ENCODE results near the gene VPS11. TPM values are rescaled to one million over a fixed set of nuclear protein-coding genes. Genes with fewer than 3 reads are reported as not detected.

VPS11 gene
- total and polyA plus RNA-seq, 10 of the 15 experiments (the other 5 are each of a cell fraction or from before 2014, with no cell fraction given), result 15.8 to 26.4 (median 24.5) TPM

- ChIA-PET CTCF (interaction anchor here (0.7 kb wide), 1 partner anchor 81 kb away, joined by 3 read pairs; no protein-coding TSS in a partner anchor), SMC1A (ENCODE audit: uncharacterized antibody, unreplicated experiment) (no interaction called here), RAD21 (ENCODE audit: unreplicated experiment) (no interaction called here), POLR2A (interaction anchor here (0.5 to 0.6 kb wide), 3 partner anchors 66 to 545 kb away, joined by 3 to 4 read pairs (median 3); no protein-coding TSS in a partner anchor)
- FAIRE-seq (no peak), ATAC-seq (no peak), DNase-seq (ENCODE audit: low read depth, low spot score) (no peak)
- H2AFZ ChIP-seq (ENCODE audit: control insufficient read depth, low read depth, low read length), result no peak overlapping the region
- intact Hi-C loops (cut with micrococcal nuclease; ENCODE audit: unreplicated experiment) (no loop called here), in situ Hi-C loops (cut with MboI) (no loop called here)
- no peak overlapping the region for H3K4me3 ChIP-seq
- H3K4me1 ChIP-seq (ENCODE audit: control insufficient read depth, insufficient read depth, low read length), result no peaks in the 10 kb centered on the region
- H3K9me3 ChIP-seq (replicated peaks; ENCODE audit: control insufficient read depth, insufficient read depth, low read length), result no peaks in the 10 kb centered on the region
- TF ChIP-seq, protein P1, sequence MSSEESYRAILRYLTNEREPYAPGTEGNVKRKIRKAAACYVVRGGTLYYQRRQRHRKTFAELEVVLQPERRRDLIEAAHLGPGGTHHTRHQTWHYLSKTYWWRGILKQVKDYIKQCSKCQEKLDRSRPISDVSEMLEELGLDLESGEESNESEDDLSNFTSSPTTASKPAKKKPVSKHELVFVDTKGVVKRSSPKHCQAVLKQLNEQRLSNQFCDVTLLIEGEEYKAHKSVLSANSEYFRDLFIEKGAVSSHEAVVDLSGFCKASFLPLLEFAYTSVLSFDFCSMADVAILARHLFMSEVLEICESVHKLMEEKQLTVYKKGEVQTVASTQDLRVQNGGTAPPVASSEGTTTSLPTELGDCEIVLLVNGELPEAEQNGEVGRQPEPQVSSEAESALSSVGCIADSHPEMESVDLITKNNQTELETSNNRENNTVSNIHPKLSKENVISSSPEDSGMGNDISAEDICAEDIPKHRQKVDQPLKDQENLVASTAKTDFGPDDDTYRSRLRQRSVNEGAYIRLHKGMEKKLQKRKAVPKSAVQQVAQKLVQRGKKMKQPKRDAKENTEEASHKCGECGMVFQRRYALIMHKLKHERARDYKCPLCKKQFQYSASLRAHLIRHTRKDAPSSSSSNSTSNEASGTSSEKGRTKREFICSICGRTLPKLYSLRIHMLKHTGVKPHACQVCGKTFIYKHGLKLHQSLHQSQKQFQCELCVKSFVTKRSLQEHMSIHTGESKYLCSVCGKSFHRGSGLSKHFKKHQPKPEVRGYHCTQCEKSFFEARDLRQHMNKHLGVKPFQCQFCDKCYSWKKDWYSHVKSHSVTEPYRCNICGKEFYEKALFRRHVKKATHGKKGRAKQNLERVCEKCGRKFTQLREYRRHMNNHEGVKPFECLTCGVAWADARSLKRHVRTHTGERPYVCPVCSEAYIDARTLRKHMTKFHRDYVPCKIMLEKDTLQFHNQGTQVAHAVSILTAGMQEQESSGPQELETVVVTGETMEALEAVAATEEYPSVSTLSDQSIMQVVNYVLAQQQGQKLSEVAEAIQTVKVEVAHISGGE (CRISPR knock-in tag; IDR thresholded peaks at IDR 0.05), result no peak
- TF ChIP-seq SREBF2 (IDR thresholded peaks at IDR 0.05; ENCODE audit: low read length) (no peak), PKNOX1 (IDR thresholded peaks at IDR 0.05) (no peak), GATAD2B (conservative IDR thresholded peaks at IDR 0.05; ENCODE audit: low read depth) (no peak), TAF1 (IDR thresholded peaks at IDR 0.05; ENCODE audit: borderline replicate concordance, low read depth, low read length) (no peak), ATF7 (IDR thresholded peaks at IDR 0.05; ENCODE audit: low read depth) (no peak)
- TF ChIP-seq, protein P2, sequence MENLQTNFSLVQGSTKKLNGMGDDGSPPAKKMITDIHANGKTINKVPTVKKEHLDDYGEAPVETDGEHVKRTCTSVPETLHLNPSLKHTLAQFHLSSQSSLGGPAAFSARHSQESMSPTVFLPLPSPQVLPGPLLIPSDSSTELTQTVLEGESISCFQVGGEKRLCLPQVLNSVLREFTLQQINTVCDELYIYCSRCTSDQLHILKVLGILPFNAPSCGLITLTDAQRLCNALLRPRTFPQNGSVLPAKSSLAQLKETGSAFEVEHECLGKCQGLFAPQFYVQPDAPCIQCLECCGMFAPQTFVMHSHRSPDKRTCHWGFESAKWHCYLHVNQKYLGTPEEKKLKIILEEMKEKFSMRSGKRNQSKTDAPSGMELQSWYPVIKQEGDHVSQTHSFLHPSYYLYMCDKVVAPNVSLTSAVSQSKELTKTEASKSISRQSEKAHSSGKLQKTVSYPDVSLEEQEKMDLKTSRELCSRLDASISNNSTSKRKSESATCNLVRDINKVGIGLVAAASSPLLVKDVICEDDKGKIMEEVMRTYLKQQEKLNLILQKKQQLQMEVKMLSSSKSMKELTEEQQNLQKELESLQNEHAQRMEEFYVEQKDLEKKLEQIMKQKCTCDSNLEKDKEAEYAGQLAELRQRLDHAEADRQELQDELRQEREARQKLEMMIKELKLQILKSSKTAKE (IDR thresholded peaks at IDR 0.05; ENCODE audit: low read depth, poor library complexity, severe bottlenecking), result no peak
- TF ChIP-seq, protein P3, sequence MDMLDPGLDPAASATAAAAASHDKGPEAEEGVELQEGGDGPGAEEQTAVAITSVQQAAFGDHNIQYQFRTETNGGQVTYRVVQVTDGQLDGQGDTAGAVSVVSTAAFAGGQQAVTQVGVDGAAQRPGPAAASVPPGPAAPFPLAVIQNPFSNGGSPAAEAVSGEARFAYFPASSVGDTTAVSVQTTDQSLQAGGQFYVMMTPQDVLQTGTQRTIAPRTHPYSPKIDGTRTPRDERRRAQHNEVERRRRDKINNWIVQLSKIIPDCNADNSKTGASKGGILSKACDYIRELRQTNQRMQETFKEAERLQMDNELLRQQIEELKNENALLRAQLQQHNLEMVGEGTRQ (IDR thresholded peaks at IDR 0.05; ENCODE audit: borderline replicate concordance, low read depth, low read length), result no peak
- H3K79me2 ChIP-seq (ENCODE audit: control insufficient read depth, insufficient read depth, low read length), result no peaks in the 10 kb centered on the region; the same call in 1 of the 2 replicates
- no peaks in the 10 kb centered on the region for H3K27me3 ChIP-seq (replicated peaks in 1 of 2; ENCODE audit: control insufficient read depth in 2 of 2, insufficient read depth in 2 of 2, low read length in 1 of 2)
- peaks cover 19 to 22% of the 10 kb centered on the region in 2 experiments for H3K36me3 ChIP-seq (ENCODE audit: control insufficient read depth in 2 of 2, insufficient read depth in 2 of 2, low read length in 1 of 2)
- H3K27ac ChIP-seq (ENCODE audit: control insufficient read depth, insufficient read depth), result no peak overlapping the region
- BruUV-seq (replicated peaks), result no TSS peak
- no peak overlapping the region for H3K9ac ChIP-seq (ENCODE audit: control insufficient read depth, insufficient read depth, low read length)
- 97% methylated on average over 5 of the region's 5 CpGs for WGBS (ENCODE audit: insufficient coverage, insufficient replicate concordance, low lambda C conversion rate, missing lambda C conversion rate)
- H3K4me2 ChIP-seq (ENCODE audit: control insufficient read depth, insufficient read depth), result no peak overlapping the region
- H4K20me1 ChIP-seq (ENCODE audit: control insufficient read depth, insufficient read depth), result no peaks in the 10 kb centered on the region
These were observed 46.7 kb downstream of the VPS11 start for GRCh38 chr11:119114351-119114750.

Data from GM12878 (cell line).